ENCODE measurements around the gene ANKRD12.

DNA sequence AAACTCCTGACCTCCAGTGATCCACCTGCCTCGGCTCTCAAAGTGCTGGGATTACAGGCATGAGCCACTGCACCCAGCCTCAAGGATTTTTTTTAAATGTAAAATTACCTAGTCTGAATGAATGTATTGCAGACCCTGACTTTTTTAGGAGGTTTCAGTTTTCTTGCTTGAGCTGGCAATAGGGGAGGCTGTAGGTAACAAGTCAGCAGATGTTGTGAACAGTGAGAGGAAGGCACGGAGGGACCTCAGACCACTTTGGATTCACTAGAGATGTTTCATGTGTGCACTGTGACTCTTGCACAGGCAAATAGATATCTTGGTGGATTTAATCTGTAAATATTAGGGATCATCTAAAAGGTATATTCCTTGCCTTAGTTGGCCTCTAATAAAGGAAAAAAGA is 27.7 kb upstream of the ANKRD12 start:
- TF ChIP-seq CTCF (IDR thresholded peaks at IDR 0.05) (no peak), POLR2A (IDR thresholded peaks at IDR 0.05) (no peak)

Measured in tibial nerve (tissue), 3 donors.